ENCODE measurements around the gene PRAC2. TPM values are rescaled to one million over a fixed set of nuclear protein-coding genes. Genes with fewer than 3 reads are reported as not detected.

Gene PRAC2
- not detected in 2 replicates for total RNA-seq

GRCh38 chr17:48722915-48723422, at the start of gene PRAC2:
Gene PRAC2 (plus strand): TSS chr17:48723185. CDS start chr17:48724411, 1,226 bp downstream.

GRCh38 chr17:48722201-48722907, 631 bp upstream of the PRAC2 start, which contains the start of gene PRAC1:
Gene PRAC1 (minus strand): TSS chr17:48722518. CDS start chr17:48722392, 126 bp downstream.

DNA sequence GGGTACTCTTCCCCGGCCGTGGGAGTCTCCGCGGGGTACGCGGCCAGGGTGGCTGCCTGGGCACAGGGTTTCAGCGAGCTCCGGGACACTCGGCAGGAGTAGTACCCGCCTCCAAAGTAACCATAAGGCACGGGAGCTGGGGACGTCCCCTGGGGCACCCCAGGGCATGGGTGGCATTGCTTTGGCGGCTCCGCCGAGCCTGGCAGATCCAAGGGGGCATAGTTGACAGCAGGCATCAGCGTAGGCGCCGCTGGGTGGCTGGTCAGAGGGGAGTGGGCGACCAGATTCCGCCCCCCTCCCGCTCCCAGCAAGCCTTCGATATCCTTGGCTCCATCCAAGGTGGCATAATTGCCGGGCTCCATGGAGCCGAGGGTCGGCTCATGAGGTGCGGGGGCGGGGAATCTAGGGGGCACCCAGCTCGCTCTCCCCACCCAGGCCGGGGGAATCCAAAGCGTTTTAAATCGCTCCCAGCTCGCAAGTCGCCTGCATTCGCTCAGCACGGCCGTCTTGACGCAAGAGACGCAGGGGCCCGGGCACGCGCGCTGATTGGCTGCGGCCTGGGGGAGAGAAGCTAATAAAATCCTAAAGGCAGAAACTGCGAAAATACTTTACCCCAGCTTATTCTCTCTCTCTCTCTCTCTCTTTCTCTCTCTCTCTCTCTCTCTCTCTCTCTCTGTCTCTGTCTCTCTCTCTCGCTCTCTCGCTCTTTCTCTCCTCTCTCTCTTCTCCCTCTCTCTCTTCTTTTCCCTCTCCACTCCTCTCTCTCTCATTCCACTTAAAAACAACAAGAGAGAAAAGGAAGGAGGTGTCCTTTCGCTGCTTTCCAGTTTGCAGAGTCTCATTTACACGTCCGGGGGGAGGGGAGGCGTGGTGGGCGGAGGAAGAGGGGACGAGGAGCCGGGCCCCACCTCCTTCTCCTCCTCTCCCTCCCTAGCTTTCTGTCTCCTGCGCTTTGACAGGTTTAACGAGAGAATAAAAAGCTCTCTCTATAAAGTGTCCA, 5.5 kb downstream of the PRAC2 start, which contains the start of gene HOXB13:
Gene HOXB13, minus strand, starts transcription at position 519 of the 1,000 bp plus-strand sequence. Its CDS starts 157 bp downstream, at position 362.

Other genes starting within 250 kb of the PRAC2 start
- gene HOXB1, start 192.2 kb upstream of the PRAC2 start, total RNA-seq = not detected in 2 replicates
- 1.6 and 5.2 TPM in 2 replicates for gene HOXB2, start 178.1 kb upstream of the PRAC2 start, total RNA-seq
- 2.3 and 3.3 TPM in 2 replicates for gene HOXB4, start 144.8 kb upstream of the PRAC2 start, total RNA-seq
- 5.3 and 6.8 TPM in 2 replicates for gene HOXB3, start 132.9 kb upstream of the PRAC2 start, total RNA-seq
- gene HOXB5, start 129.4 kb upstream of the PRAC2 start, total RNA-seq = 0.25 and 0.32 TPM in 2 replicates
- 9.9 and 10.2 TPM in 2 replicates for gene HOXB6, start 118.2 kb upstream of the PRAC2 start, total RNA-seq
- 6.9 and 14.6 TPM in 2 replicates for gene HOXB7, start 112.2 kb upstream of the PRAC2 start, total RNA-seq
- gene HOXB8, start 107.9 kb upstream of the PRAC2 start, total RNA-seq = 1.4 and 4.9 TPM in 2 replicates
- gene HOXB9, start 96.8 kb upstream of the PRAC2 start, total RNA-seq = 0.49 and 0.57 TPM in 2 replicates
- gene PRAC1, start 667 bp upstream of the PRAC2 start, total RNA-seq = not detected in 2 replicates
- gene HOXB13, start 5.6 kb downstream of the PRAC2 start, total RNA-seq = not detected in 2 replicates
- gene TTLL6, start 94.0 kb downstream of the PRAC2 start, total RNA-seq = 0.06 TPM in 1 of 2 replicates, not detected in the other
- 36.9 and 52.0 TPM in 2 replicates for gene CALCOCO2, start 107.8 kb downstream of the PRAC2 start, total RNA-seq
- gene ATP5MC1, start 169.6 kb downstream of the PRAC2 start, total RNA-seq = 31.0 and 40.2 TPM in 2 replicates
- gene UBE2Z, start 185.2 kb downstream of the PRAC2 start, total RNA-seq = 44.8 and 81.8 TPM in 2 replicates
- 103 and 105 TPM in 2 replicates for gene SNF8, start 221.7 kb downstream of the PRAC2 start, total RNA-seq
- not detected in 2 replicates for gene GIP, start 245.4 kb downstream of the PRAC2 start, total RNA-seq

Measured in bladder microvascular endothelial cell (primary cell).